H1 (cell line): ENCODE measurements around the gene PHC2.

Source experiments
- CTCF ChIP-seq, 3 experiments: IDR thresholded peaks; 1 replicate in 2 of 3; 2 replicates in 1 of 3; pipeline versions ENCODE4 v1.5.1 to v1.6.1; 2011; ENCODE audit warnings: low read length in 3 of 3, mild to moderate bottlenecking in 3 of 3, inconsistent platforms in 2 of 3, low read depth in 1 of 3, moderate library complexity in 1 of 3; ENCODE audit not compliant: insufficient read depth in 1 of 3; ENCODE audit errors: control extremely low read depth in 1 of 3
- JUND ChIP-seq: IDR thresholded peaks from 2 replicates; pipeline ENCODE4 v1.6.1; 2011; ENCODE audit warnings: mild to moderate bottlenecking, improper control_type of control experiment, low read length
- RAD21 ChIP-seq, 2 experiments: IDR thresholded peaks in 1 of 2; conservative IDR thresholded peaks in 1 of 2; 2 replicates each; pipeline ENCODE4 v1.6.1; 2011; ENCODE audit warnings: low read depth in 2 of 2, low read length in 2 of 2, improper control_type of control experiment in 1 of 2, inconsistent platforms in 1 of 2, mild to moderate bottlenecking in 1 of 2, moderate library complexity in 1 of 2

- TF ChIP-seq RAD21 (IDR thresholded peaks at IDR 0.05 in 1 of 2, conservative IDR thresholded peaks at IDR 0.05 in 1 of 2; ENCODE audit: low read depth in 2 of 2, low read length in 2 of 2), result no peak
- TF ChIP-seq CTCF (IDR thresholded peaks at IDR 0.05; ENCODE audit: control extremely low read depth in 1 of 3, insufficient read depth in 1 of 3, low read depth in 1 of 3, low read length in 3 of 3), result no peak
- TF ChIP-seq JUND, result no peak
Observed at GRCh38 chr1:33408093-33408436, 22.8 kb downstream of the PHC2 start.
